ENCODE results near the gene AHRR. TPM values are rescaled to one million over a fixed set of nuclear protein-coding genes. Genes with fewer than 3 reads are reported as not detected.

Gene AHRR
- total and polyA plus RNA-seq, 10 of the 15 experiments (the other 5 are each of a cell fraction or from before 2014, with no cell fraction given) = 0.90 to 35.2 (median 19.2) TPM

DNA sequence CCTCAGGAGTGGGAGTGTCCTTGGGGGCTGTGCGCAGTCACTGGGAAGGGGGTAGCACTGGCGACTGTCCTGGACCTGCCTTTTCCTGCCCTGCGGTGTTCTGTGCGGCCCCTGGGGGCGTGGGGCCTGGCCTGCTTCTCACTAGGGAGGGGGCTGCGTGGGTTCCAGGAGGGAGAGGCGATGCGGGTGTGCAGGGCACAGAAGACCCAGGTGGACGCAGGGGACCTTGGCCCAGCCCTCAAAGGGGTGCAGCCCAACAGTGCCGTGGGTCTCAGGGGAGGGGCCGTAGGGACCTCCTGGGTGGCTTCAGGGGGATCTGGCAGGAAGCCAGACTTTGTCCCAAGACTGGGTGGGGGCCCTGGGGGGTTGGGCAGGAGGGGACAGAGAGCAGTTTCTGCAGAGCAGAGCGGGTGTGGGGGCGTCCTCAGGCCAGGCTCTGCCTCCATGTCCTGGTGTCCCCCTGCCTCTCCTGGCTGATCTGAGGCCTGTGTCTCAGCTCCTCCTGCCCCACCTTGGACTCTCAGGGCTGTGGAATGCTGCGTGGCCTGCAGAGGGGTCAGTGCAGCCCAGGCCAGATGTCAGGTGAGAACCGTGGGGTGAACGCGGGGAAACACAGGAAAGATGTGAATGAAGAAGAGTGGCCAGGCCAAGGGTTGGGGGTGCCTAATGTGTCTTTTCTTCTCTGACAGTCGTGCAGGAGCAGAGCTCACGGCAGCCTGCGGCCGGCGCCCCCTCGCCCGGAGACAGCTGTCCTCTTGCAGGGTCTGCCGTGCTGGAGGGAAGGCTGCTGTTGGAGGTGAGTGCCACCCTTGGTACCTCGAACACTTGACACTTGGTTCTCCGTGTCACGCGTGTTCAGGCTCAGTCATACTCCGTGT, 54.6 kb downstream of the AHRR start:
- WGBS (ENCODE audit: insufficient coverage, insufficient replicate concordance, low lambda C conversion rate, missing lambda C conversion rate) = 85% methylated on average over 28 of the region's 30 CpGs
- ChIA-PET POLR2A (no interaction called here), RAD21 (ENCODE audit: unreplicated experiment) (no interaction called here), SMC1A (ENCODE audit: uncharacterized antibody, unreplicated experiment) (interaction anchor here (2.3 kb wide), 1 partner anchor 7 kb away, joined by 7 read pairs; no protein-coding TSS in a partner anchor), CTCF (interaction anchor here (1.6 kb wide), 1 partner anchor 55 kb away, joined by 3 read pairs; no protein-coding TSS in a partner anchor)
- no TSS peak for BruUV-seq (replicated peaks)
- FAIRE-seq (no peak), DNase-seq (ENCODE audit: low read depth, low spot score) (no peak), ATAC-seq (no peak)
- Histone ChIP-seq H3K4me2 (ENCODE audit: control insufficient read depth, insufficient read depth) (no peak overlapping the region), H2AFZ (ENCODE audit: control insufficient read depth, low read depth, low read length) (no peak overlapping the region), H3K4me3 (no peak overlapping the region), H3K79me2 (ENCODE audit: control insufficient read depth, insufficient read depth, low read length) (peaks cover 51% of the 10 kb centered on the region), H3K27me3 (replicated peaks in 1 of 2; ENCODE audit: control insufficient read depth in 2 of 2, insufficient read depth in 2 of 2, low read length in 1 of 2) (no peaks in the 10 kb centered on the region), H3K9ac (ENCODE audit: control insufficient read depth, insufficient read depth, low read length) (no peak overlapping the region), H3K4me1 (ENCODE audit: control insufficient read depth, insufficient read depth, low read length) (peaks cover 63% of the 10 kb centered on the region), H4K20me1 (ENCODE audit: control insufficient read depth, insufficient read depth) (no peaks in the 10 kb centered on the region), H3K36me3 (ENCODE audit: control insufficient read depth in 2 of 2, insufficient read depth in 2 of 2, low read length in 1 of 2) (peaks cover 17 to 49% of the 10 kb centered on the region in 2 experiments), H3K27ac (ENCODE audit: control insufficient read depth, insufficient read depth) (no peak overlapping the region), H3K9me3 (replicated peaks; ENCODE audit: control insufficient read depth, insufficient read depth, low read length) (peaks cover 8% of the 10 kb centered on the region)
- intact Hi-C loops (cut with micrococcal nuclease; ENCODE audit: unreplicated experiment) (no loop called here), in situ Hi-C loops (cut with MboI) (no loop called here)
- TF ChIP-seq, protein P1, sequence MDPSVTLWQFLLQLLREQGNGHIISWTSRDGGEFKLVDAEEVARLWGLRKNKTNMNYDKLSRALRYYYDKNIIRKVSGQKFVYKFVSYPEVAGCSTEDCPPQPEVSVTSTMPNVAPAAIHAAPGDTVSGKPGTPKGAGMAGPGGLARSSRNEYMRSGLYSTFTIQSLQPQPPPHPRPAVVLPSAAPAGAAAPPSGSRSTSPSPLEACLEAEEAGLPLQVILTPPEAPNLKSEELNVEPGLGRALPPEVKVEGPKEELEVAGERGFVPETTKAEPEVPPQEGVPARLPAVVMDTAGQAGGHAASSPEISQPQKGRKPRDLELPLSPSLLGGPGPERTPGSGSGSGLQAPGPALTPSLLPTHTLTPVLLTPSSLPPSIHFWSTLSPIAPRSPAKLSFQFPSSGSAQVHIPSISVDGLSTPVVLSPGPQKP (IDR thresholded peaks at IDR 0.05; ENCODE audit: low read depth, low read length) = no peak
- no peak for TF ChIP-seq KLF5 (IDR thresholded peaks at IDR 0.05; ENCODE audit: partially characterized antibody)
- TF ChIP-seq GABPA (IDR thresholded peaks at IDR 0.05; ENCODE audit: low read depth) = no peak
- TF ChIP-seq SIX5 (IDR thresholded peaks at IDR 0.05; ENCODE audit: low read depth, low read length, severe bottlenecking) = no peak
- no peak for TF ChIP-seq CHD4 (IDR thresholded peaks at IDR 0.05)
- TF ChIP-seq, protein P2, sequence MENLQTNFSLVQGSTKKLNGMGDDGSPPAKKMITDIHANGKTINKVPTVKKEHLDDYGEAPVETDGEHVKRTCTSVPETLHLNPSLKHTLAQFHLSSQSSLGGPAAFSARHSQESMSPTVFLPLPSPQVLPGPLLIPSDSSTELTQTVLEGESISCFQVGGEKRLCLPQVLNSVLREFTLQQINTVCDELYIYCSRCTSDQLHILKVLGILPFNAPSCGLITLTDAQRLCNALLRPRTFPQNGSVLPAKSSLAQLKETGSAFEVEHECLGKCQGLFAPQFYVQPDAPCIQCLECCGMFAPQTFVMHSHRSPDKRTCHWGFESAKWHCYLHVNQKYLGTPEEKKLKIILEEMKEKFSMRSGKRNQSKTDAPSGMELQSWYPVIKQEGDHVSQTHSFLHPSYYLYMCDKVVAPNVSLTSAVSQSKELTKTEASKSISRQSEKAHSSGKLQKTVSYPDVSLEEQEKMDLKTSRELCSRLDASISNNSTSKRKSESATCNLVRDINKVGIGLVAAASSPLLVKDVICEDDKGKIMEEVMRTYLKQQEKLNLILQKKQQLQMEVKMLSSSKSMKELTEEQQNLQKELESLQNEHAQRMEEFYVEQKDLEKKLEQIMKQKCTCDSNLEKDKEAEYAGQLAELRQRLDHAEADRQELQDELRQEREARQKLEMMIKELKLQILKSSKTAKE (IDR thresholded peaks at IDR 0.05; ENCODE audit: low read depth, poor library complexity, severe bottlenecking) = no peak

Data from GM12878 (cell line).